ENCODE data around the gene CHKB. TPM values are rescaled to one million over a fixed set of nuclear protein-coding genes. Genes with fewer than 3 reads are reported as not detected.
A peak's percentile ranks its signal among the peaks of the same experiment; 100 is the strongest.
"Not testable (repeated sequence)": the region's sequence is repeated elsewhere in the genome, so short reads cannot be mapped to it uniquely, and the experiment has no call there.

The CHKB gene
- total RNA-seq, 1 donor from 2014 or later: 28.1 TPM

DNA sequence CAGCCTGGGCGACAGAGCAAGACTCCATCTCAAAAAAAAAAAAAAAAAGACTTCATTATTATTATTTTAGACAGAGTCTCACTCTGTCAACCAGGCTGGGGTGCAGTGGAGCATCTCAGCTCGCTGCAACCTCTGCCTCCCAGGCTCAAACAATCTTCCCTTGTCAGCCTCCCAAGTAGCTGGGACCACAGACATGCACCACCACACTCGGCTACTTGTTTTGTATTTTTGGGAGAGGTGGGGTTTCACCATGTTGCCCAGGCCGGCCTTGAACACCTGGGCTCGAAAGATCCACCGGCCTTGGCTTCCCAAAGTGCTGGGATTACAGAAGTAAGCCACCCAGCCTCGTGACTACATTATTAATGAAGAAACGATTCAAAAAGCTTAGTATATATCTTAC is 47.5 kb downstream of the CHKB start:
- DNase-seq (ENCODE audit: low spot score in 2 of 2) (no peak), FAIRE-seq (no peak)

DNA sequence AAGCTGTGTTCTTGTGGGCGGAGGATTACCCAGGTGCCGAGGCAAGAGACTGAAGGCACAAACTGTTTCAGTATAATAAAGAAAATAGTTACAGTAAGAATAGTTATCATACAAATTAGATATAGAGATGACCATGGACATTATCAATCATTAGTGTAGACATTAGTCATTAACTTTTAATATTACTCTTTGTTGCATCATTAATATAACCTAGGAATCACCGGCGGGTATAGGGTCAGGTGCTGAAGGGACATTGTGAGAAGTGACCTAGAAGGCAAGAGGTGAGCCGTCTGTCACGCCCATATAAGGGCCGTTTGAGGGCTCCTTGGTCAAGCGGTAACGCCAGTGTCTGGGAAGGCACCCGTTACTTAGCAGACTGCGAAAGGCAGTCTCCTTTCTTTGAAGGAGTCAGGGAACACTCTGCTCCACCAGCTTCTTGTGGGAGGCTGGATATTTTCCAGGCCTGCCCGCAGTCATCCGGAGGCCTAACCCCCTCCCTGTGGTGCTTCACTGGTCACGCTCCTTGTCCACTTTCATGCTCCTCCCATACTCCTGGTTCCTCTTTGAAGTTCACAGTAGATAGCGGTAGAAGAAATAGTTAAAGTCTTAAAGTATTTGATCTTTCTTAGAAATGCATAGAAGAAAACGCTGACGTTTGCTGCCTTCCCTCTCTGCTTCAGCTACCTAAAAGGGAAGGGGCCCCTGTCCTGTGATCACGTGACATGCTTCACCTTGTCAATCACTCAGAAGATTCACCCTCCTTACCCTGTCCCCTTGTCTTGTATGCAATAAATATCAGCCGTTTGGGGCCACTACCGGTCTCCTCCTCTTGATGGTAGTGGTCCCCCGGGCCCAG is 48.6 kb downstream of the CHKB start:
- not testable (repeated sequence) for FAIRE-seq; DNase-seq (ENCODE audit: low spot score in 2 of 2)

DNA sequence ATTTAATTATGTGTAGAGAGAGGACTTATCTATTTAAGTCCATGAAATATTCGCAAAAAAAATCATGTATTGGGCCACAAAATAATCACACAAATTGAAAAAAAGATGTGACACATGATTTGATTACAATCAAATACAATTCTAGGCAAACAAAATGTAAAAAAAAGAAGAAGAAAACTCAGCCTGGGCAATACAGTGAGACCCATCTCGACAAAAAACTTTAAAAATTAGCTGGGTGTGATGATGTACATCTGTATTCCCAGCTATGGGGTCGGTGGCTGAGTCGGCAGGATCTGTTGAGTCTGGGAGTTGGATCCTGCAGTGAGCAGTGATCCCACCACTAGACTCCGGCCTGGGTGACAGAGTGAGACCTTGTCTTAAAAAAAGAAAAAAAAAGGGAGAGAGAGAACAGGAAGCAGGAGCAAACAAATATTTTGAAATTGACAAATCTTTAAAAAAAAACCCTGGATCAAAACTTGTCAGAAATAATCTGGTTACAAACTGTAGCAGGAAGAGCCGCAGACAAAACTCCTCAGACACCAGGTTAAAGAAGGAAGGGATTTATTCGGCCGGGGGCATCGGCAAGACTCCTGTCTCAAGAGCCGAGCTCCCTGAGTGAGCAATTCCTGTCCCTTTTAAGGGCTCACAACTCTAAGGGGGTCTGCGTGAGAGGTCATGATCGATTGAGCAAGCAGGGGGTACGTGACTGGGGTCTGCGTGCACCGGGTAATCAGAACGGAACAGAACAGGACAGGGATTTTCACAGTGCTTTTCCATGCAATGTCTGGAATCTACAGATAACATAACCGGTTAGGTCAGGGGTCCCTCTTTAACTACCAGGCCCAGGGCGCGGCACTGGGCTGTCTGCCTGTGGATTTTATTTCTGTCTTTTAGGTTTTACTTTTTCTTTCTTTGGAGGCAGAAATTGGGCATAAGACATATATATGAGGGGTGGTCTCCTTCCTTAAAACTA is 49.5 kb downstream of the CHKB start:
- FAIRE-seq (no peak), DNase-seq (ENCODE audit: low spot score in 2 of 2) (no peak)

DNA sequence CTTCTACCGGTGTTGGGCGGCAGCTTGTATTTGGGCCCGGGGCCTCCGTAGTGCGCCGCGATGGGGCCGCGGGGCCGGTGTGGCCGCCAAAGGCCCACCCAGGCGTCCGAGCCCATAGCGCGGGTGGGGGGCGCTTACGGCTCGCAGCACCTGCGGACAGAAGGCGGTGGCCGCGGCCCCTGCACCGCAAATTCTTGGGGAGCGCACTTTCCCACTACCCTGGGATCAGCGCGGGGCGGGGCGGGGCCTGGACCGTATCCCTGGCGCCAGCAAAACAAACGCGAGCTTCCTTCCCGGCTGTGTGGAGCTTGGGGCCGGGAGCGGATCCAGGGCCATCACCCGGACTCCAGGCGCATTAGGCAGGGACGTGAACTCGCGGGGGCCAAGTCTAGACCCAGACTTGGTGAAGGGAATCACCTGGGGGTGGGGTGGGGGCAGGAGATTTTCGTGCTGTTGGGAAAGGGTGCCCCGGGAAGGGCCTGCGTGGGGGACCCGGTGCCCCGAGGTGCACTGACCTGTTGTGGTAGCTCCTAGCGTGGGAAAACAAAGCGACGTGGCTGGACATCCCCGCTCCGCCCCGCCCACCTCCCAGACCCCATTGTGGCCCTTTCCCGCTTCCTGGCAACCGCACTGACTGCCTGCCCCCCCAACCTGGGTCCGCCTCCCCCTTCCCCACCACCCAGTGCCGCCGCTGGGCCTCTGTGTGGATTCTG is 50.5 kb downstream of the CHKB start:
- FAIRE-seq: no peak

DNA sequence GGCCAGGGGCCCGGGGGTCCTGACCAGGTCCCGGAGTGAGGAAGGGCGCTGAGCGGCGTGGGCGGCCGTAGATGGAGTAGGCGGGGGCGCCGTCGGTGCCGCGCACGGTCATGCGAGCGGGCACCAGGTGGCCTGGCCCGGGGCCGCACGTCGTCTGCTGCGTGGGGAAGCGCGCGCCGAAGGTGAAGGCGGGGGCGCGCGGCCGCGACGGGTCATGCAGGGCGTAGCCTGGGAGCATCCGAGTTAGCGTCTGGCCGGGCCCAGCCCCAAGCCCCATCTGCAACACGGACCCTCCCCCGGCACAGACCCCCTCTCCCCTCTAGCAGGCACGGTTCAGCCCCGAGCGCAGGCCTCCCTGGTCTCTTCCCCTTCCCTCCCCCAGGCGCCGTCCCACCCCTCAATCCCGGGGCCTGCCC is 51.1 kb downstream of the CHKB start:
- no peak for DNase-seq (ENCODE audit: low spot score in 2 of 2)
- FAIRE-seq: no peak

More for the DNA sequence above, 50.5 kb downstream of the CHKB start:
- peak in 1 of 2 donors; percentile 49 for DNase-seq (ENCODE audit: low spot score in 2 of 2)

DNA sequence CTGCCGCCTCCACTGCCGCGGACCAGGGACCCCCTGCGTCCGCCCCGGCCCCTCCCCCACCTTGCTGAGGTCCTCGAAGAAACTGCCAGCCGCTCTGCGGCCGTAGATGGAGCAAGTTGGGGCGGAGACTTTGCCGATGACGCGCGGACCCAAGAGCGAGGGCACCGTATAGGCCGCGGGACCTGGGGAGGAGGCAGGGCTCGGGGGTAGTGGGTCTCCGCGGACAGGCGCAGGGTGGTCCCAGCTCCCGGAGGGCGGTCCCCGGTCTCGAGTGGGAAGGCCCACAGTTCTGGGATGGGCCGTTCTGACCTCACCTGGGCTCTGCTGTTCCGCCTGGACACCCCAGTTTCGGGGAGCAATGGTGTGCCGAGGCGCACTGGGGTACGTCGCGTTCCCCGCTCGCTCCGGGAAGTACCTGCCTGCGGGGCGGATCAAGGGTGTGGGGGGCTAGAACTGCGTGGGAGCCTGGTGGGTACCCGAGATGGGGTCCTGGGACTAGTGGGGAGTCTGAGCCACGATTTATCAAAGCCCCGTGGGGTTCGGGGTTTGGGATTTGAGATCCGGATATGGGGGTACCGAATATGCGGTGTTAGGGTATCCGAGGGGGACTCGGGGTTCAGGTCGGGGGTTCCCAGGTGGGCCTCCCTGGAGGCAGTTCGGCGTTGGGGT is 51.6 kb downstream of the CHKB start:
- DNase-seq (ENCODE audit: low spot score in 2 of 2) (peak in 1 of 2 donors; percentile 55), FAIRE-seq (no peak)

DNA sequence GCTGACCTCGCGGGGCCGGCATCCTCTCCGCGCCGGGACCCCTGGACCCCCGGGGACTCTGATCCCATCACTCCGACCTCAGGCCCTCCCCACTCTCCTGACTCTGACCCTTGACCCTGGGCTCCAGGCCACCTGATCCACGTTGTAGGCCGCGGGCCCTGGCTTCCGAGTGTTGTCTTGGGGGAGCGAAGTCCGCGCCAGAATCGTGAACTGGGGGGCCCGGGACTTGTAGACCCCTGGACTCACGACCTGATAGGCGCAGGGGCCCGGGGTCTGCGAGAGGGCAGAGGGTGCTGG is 52.1 kb downstream of the CHKB start:
- FAIRE-seq: no peak
- DNase-seq (ENCODE audit: low spot score in 2 of 2): no peak

DNA sequence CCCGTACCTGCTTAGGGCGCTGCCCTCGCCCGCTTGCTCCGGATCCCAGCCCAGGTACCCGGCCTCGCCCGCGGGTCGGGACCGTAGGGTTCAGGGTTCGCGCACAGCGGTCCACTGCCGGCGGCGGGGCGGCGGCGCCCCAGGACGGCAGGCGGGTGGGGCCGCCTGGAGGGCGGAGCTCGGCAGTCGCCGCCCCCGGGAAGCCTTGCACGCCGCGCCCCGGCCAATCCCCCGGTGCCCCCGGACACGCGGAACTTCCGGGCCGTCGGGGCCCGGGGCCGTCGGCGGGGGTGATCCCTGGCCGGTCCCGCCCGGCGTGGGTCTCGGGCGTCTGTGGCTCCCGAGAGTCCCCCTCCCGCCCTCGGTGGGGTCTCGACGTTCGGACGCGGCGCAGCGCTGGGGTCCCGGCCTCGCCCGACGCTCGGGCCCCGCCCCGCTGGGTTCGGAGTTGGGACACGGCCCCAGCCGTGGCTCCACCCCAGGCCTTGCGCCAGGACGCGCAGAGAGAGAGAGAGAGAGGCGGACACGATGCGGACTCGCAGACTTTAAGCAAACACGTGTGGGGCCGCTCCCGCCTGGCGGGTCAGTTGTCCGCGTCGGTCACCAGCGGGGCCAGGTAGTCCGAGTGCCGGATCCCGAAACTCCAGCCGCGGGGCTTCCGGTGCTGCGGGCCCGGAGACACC is 52.6 kb downstream of the CHKB start, which contains the start of gene TYMP:
TYMP (minus strand) TSS at position 116 of the 683 bp plus-strand sequence. CDS start 303 bp downstream, outside the sequence.
- DNase-seq (ENCODE audit: low spot score in 2 of 2) (peak in 1 of 2 donors; percentile 62), FAIRE-seq (no peak)

DNA sequence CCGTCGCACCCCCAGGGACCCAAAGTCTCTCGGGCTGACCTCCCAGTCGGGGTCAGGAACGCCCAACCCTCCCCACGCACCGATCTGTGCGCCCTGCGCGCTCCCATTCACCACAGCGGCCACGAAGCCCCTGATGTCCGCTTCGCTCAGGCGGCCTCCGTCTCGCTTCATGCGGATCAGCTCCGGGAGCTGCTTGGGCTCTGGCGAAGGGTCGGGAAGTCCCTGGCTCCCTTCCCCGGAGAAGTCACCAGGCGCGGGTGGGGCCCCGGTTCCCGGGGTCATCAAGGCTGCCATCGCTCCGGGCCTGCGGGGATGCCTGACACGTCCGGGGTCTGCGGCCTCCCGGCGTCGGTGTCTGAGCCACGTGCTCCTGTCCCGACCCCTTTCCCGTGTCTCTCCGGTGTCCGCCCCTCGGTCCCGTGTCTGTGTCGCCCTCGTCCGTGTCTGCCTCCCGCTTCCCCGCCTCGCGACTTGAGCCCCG is 53.2 kb downstream of the CHKB start:
- no peak for FAIRE-seq
- DNase-seq (ENCODE audit: low spot score in 2 of 2): peak in 1 of 2 donors; percentile 45

Other genes with a start within 250 kb of the CHKB start
- 62.4 TPM for gene PPP6R2, start 239.5 kb downstream of the CHKB start, total RNA-seq
- gene SBF1, start 107.8 kb downstream of the CHKB start, total RNA-seq: 89.3 TPM
- gene ADM2, start 101.3 kb downstream of the CHKB start, total RNA-seq: not detected
- not detected for gene MIOX, start 96.0 kb downstream of the CHKB start, total RNA-seq
- 11.8 TPM for gene LMF2, start 75.1 kb downstream of the CHKB start, total RNA-seq
- gene NCAPH2, start 74.6 kb downstream of the CHKB start, total RNA-seq: 42.4 TPM
- 0.82 TPM for gene SCO2, start 57.3 kb downstream of the CHKB start, total RNA-seq
- gene TYMP, start 52.8 kb downstream of the CHKB start, total RNA-seq: 1.6 TPM
- not detected for gene KLHDC7B, start 37.0 kb downstream of the CHKB start, total RNA-seq
- not detected for gene SYCE3, start 19.9 kb downstream of the CHKB start, total RNA-seq
- 5.7 TPM for gene CPT1B, start 4.4 kb downstream of the CHKB start, total RNA-seq
- gene MAPK8IP2, start 17.9 kb upstream of the CHKB start, total RNA-seq: 60.3 TPM
- 4.5 TPM for gene ARSA, start 45.3 kb upstream of the CHKB start, total RNA-seq
- gene SHANK3, start 90.0 kb upstream of the CHKB start, total RNA-seq: 4.1 TPM
- gene ACR, start 155.4 kb upstream of the CHKB start, total RNA-seq: not detected
- 14.7 TPM for gene RABL2B, start 200.8 kb upstream of the CHKB start, total RNA-seq

Data from frontal cortex (tissue), 4 donors.